CD4-positive, alpha-beta T cell (primary cell): Measurements from ENCODE around the gene FBXL17. TPM values are rescaled to one million over a fixed set of nuclear protein-coding genes. Genes with fewer than 3 reads are reported as not detected.

ENCODE experiments used
- ATAC-seq: fragments of 200-7000 bp; cut with Tn5 transposase; one replicate; pipeline ENCODE4 v1.10.0; 2022; ENCODE audit warnings: mild to moderate bottlenecking; ENCODE audit not compliant: poor library complexity
- CTCF ChIA-PET: fragments of 350-600 bp; sonication (Branson Sonifier 250); formaldehyde crosslinking; loops from one replicate; lab custom pipeline; 2021; ENCODE audit warnings: antibody characterized with exemption, inconsistent platforms; lab: Charles Lee
- POLR2A ChIA-PET: fragments of 350-600 bp; sonication (Branson Sonifier 250); formaldehyde crosslinking; loops from one replicate; lab custom pipeline; 2021; ENCODE audit warnings: antibody characterized with exemption, inconsistent platforms; lab: Charles Lee
- DNase-seq, 14 experiments: peaks; one replicate each; pipeline ENCODE4 v3.0.0-alpha.2; 2013 to 2020; ENCODE audit warnings: mixed read lengths in 2 of 14
- H3K27ac ChIP-seq, 2 donors: one replicate each; pipeline versions ENCODE4 v1.5.1 to v1.7.0; 2013; ENCODE audit warnings: low read length in 2 of 2, low read depth in 1 of 2, mild to moderate bottlenecking in 1 of 2
- H3K27me3 ChIP-seq, 2 experiments: 1 replicate in 1 of 2; 2 replicates in 1 of 2; pipeline versions ENCODE4 v1.6.1 to v1.7.0; 2013; ENCODE audit warnings: low read length in 2 of 2, control low read depth in 1 of 2, mild to moderate bottlenecking in 1 of 2, moderate library complexity in 1 of 2; ENCODE audit not compliant: insufficient read depth in 2 of 2, control insufficient read depth in 1 of 2
- H3K36me3 ChIP-seq: one replicate; pipeline ENCODE4 v1.6.1; 2013; ENCODE audit warnings: low read length, control low read depth; ENCODE audit not compliant: insufficient read depth
- H3K4me1 ChIP-seq: one replicate; pipeline ENCODE4 v1.6.1; 2013; ENCODE audit warnings: low read length, control low read depth; ENCODE audit not compliant: insufficient read depth
- H3K4me3 ChIP-seq: one replicate; pipeline ENCODE4 v1.5.1; 2013; ENCODE audit warnings: mild to moderate bottlenecking, low read length, moderate library complexity
- H3K9me3 ChIP-seq, 2 experiments: 1 replicate in 1 of 2; 2 replicates in 1 of 2; pipeline versions ENCODE4 v1.6.1 to v1.7.0; 2013; ENCODE audit warnings: low read length in 2 of 2, mild to moderate bottlenecking in 2 of 2, control low read depth in 1 of 2, moderate library complexity in 1 of 2; ENCODE audit not compliant: control insufficient read depth in 1 of 2, insufficient read depth in 1 of 2
- H3K27ac Mint-ChIP-seq: one replicate; pipeline ENCODE4 v1.8.0; 2020; ENCODE audit warnings: mixed read lengths
- H3K27me3 Mint-ChIP-seq: one replicate; pipeline ENCODE4 v1.8.0; 2021; ENCODE audit warnings: mixed read lengths
- H3K36me3 Mint-ChIP-seq: one replicate; pipeline ENCODE4 v1.8.0; 2021; ENCODE audit warnings: low read depth, mixed read lengths
- H3K4me1 Mint-ChIP-seq: one replicate; pipeline ENCODE4 v1.8.0; 2021; ENCODE audit warnings: low read depth, mixed read lengths
- H3K4me3 Mint-ChIP-seq: one replicate; pipeline ENCODE4 v1.8.0; 2020; ENCODE audit warnings: mild to moderate bottlenecking, mixed read lengths
- H3K9me3 Mint-ChIP-seq: one replicate; pipeline ENCODE4 v1.8.0; 2020; ENCODE audit warnings: mixed read lengths
- intact Hi-C, 2 experiments: fragments of 100-400 bp; cut with DNase I in 1 of 2; cut with micrococcal nuclease in 1 of 2; formaldehyde crosslinking; loops; one replicate each; pipeline versions ENCODE4 v1.15.1 to v1.9.0; 2023 to 2025; cut with DNase I, micrococcal nuclease
- total RNA-seq, 174 experiments: library from RNA in 2 of 174; stranded (reverse) in 2 of 174; gene quantifications; one replicate each; pipeline ENCODE4 v1.2.3 and lab custom pipeline; 2021 to 2026
- TF ChIP-seq, protein P1 (sequence below): fragments of 200-600 bp; IDR thresholded peaks from one replicate; pipeline ENCODE4 v1.8.0; 2022; ENCODE audit warnings: antibody characterized with exemption, mild to moderate bottlenecking

The FBXL17 gene
- total RNA-seq, 2 experiments from 2014 or later, result 17.9 to 21.1 TPM

DNA sequence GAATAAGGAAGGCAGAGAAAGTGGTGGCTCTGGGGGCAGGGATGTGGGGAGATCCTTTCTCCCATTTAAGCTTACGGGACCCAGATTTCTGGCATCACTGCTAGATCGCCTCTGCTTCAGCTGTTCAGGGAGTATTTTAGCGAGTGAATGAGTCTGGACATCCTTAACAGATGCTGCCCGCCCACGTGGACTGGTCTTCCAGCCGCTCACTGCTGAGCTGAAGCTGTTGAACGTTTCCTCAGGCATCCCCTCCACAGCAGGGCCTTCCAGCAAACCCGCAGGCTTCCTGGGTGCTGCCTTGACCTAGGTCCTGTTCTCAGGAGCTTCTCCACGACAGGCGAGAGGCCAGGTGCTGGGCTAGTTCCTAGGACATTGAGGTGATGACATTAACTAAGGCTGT, 566.8 kb downstream of the FBXL17 start:
- Histone ChIP-seq H3K27ac (no peak overlapping the region), H3K4me3 (no peak overlapping the region), H3K36me3 (no peaks in the 10 kb centered on the region), H3K27me3 (no peaks in the 10 kb centered on the region), H3K4me1 (no peaks in the 10 kb centered on the region), H3K9me3 (peaks cover 0 to 3% of the 10 kb centered on the region in 2 experiments)
- POLR2A ChIA-PET, result no interaction called here
- Mint-ChIP-seq H3K4me1 (no peaks in the 10 kb centered on the region), H3K9me3 (no peaks in the 10 kb centered on the region), H3K36me3 (no peaks in the 10 kb centered on the region), H3K4me3 (no peak overlapping the region), H3K27ac (no peak overlapping the region), H3K27me3 (no peaks in the 10 kb centered on the region)
- CTCF ChIA-PET, result no interaction called here
- no peak for DNase-seq
- intact Hi-C loops, result no loop called here
- no peak for ATAC-seq
- TF ChIP-seq, protein P1, sequence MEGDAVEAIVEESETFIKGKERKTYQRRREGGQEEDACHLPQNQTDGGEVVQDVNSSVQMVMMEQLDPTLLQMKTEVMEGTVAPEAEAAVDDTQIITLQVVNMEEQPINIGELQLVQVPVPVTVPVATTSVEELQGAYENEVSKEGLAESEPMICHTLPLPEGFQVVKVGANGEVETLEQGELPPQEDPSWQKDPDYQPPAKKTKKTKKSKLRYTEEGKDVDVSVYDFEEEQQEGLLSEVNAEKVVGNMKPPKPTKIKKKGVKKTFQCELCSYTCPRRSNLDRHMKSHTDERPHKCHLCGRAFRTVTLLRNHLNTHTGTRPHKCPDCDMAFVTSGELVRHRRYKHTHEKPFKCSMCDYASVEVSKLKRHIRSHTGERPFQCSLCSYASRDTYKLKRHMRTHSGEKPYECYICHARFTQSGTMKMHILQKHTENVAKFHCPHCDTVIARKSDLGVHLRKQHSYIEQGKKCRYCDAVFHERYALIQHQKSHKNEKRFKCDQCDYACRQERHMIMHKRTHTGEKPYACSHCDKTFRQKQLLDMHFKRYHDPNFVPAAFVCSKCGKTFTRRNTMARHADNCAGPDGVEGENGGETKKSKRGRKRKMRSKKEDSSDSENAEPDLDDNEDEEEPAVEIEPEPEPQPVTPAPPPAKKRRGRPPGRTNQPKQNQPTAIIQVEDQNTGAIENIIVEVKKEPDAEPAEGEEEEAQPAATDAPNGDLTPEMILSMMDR, result no peak

GRCh38 chr5:107814183-107814827, 567.6 kb downstream of the FBXL17 start:
- Mint-ChIP-seq H3K27me3 (no peaks in the 10 kb centered on the region), H3K27ac (no peak overlapping the region), H3K9me3 (no peaks in the 10 kb centered on the region), H3K4me3 (no peak overlapping the region), H3K4me1 (no peaks in the 10 kb centered on the region), H3K36me3 (no peaks in the 10 kb centered on the region)
- CTCF ChIA-PET, result no interaction called here
- POLR2A ChIA-PET, result no interaction called here
- no peak overlapping the region for H3K4me3 ChIP-seq
- no peak overlapping the region for H3K27ac ChIP-seq
- intact Hi-C loops, result no loop called here
- no peak for ATAC-seq
- H3K27me3 ChIP-seq, result no peaks in the 10 kb centered on the region
- TF ChIP-seq, protein P1, result no peak
- H3K4me1 ChIP-seq, result no peaks in the 10 kb centered on the region
- no peaks in the 10 kb centered on the region for H3K36me3 ChIP-seq
- peaks cover 0 to 3% of the 10 kb centered on the region in 2 experiments for H3K9me3 ChIP-seq
- DNase-seq, result no peak

- POLR2A ChIA-PET, result no interaction called here
- ATAC-seq, result no peak
- no peaks in the 10 kb centered on the region for H3K36me3 ChIP-seq
- H3K9me3 ChIP-seq, result peaks cover 0 to 3% of the 10 kb centered on the region in 2 experiments
- H3K27ac ChIP-seq, result no peak overlapping the region
- DNase-seq, result no peak
- H3K4me1 ChIP-seq, result no peaks in the 10 kb centered on the region
- H3K36me3 Mint-ChIP-seq, result no peaks in the 10 kb centered on the region
- H3K4me3 ChIP-seq, result no peak overlapping the region
- CTCF ChIA-PET, result no interaction called here
- no peaks in the 10 kb centered on the region for H3K9me3 Mint-ChIP-seq
- H3K27me3 Mint-ChIP-seq, result no peaks in the 10 kb centered on the region
- intact Hi-C loops, result no loop called here
- no peaks in the 10 kb centered on the region for H3K4me1 Mint-ChIP-seq
- no peak overlapping the region for H3K27ac Mint-ChIP-seq
- TF ChIP-seq, protein P1, result no peak
- H3K4me3 Mint-ChIP-seq, result no peak overlapping the region
- no peaks in the 10 kb centered on the region for H3K27me3 ChIP-seq
Measured at GRCh38 chr5:107813559-107813958, 568.3 kb downstream of the FBXL17 start.
